Measurements from ENCODE around the gene FGFR1OP2. TPM values are rescaled to one million over a fixed set of nuclear protein-coding genes. Genes with fewer than 3 reads are reported as not detected.

Gene FGFR1OP2
- total and polyA plus RNA-seq, 7 donors: 19.2 to 117 (median 65.2) TPM

GRCh38 chr12:26994109-26994508 is 55.8 kb downstream of the FGFR1OP2 start:
- peaks cover 11 to 61% (median 14%) of the 10 kb centered on the region in 4 donors for H3K36me3 ChIP-seq

GRCh38 chr12:26995706-26996105 is 57.4 kb downstream of the FGFR1OP2 start:
- Histone ChIP-seq H3K9me3 (no peaks in the 10 kb centered on the region), H3K27ac (no peak overlapping the region), H3K36me3 (peaks cover 11 to 45% (median 14%) of the 10 kb centered on the region in 4 donors), H3K4me3 (no peak overlapping the region), H3K27me3 (no peaks in the 10 kb centered on the region), H3K4me1 (no peaks in the 10 kb centered on the region)
- no peak for TF ChIP-seq CTCF (IDR thresholded peaks at IDR 0.05)
- TF ChIP-seq POLR2AphosphoS5 (IDR thresholded peaks at IDR 0.05): no peak
- TF ChIP-seq POLR2A (IDR thresholded peaks at IDR 0.05): no peak
- TF ChIP-seq EP300 (IDR thresholded peaks at IDR 0.05): no peak
- WGBS, 2 donors: 89 to 94% methylated on average over 2 of the region's 2 CpGs
- intact Hi-C loops (cut with DNase I): no loop called here
- no peak for DNase-seq

More at GRCh38 chr12:26994109-26994508, 55.8 kb downstream of the FGFR1OP2 start:
- 91 to 95% methylated on average over 1 of the region's 1 CpG for WGBS, 2 donors
- intact Hi-C loops (cut with DNase I): no loop called here
- H3K9me3 ChIP-seq: no peaks in the 10 kb centered on the region
- no peaks in the 10 kb centered on the region for H3K4me1 ChIP-seq
- no peak overlapping the region for H3K27ac ChIP-seq
- no peaks in the 10 kb centered on the region for H3K27me3 ChIP-seq
- TF ChIP-seq EP300 (IDR thresholded peaks at IDR 0.05) (no peak), CTCF (IDR thresholded peaks at IDR 0.05) (no peak), POLR2AphosphoS5 (IDR thresholded peaks at IDR 0.05) (no peak), POLR2A (IDR thresholded peaks at IDR 0.05) (no peak)
- no peak for DNase-seq
- H3K4me3 ChIP-seq: no peak overlapping the region

GRCh38 chr12:26997003-26997402 is 58.7 kb downstream of the FGFR1OP2 start:
- WGBS, 2 donors: 78 to 93% methylated on average over 2 of the region's 2 CpGs
- no peaks in the 10 kb centered on the region for H3K9me3 ChIP-seq
- H3K27ac ChIP-seq: no peak overlapping the region
- H3K27me3 ChIP-seq: no peaks in the 10 kb centered on the region
- DNase-seq: no peak
- H3K4me1 ChIP-seq: peaks cover 0 to 6% (median 0%) of the 10 kb centered on the region in 4 donors
- H3K4me3 ChIP-seq: no peak overlapping the region
- TF ChIP-seq POLR2A (IDR thresholded peaks at IDR 0.05) (no peak), EP300 (IDR thresholded peaks at IDR 0.05) (no peak), POLR2AphosphoS5 (IDR thresholded peaks at IDR 0.05) (no peak), CTCF (IDR thresholded peaks at IDR 0.05) (no peak)
- H3K36me3 ChIP-seq: peaks cover 11 to 45% (median 14%) of the 10 kb centered on the region in 4 donors
- intact Hi-C loops (cut with DNase I): no loop called here

- 26 to 87% methylated on average over 1 of the region's 1 CpG for WGBS, 2 donors
- Histone ChIP-seq H3K27me3 (no peaks in the 10 kb centered on the region), H3K9me3 (no peaks in the 10 kb centered on the region), H3K4me3 (no peak overlapping the region), H3K4me1 (peaks cover 0 to 6% (median 0%) of the 10 kb centered on the region in 4 donors), H3K36me3 (peaks cover 0 to 24% (median 2%) of the 10 kb centered on the region in 4 donors), H3K27ac (no peak overlapping the region)
- no peak for DNase-seq
- intact Hi-C loops (cut with DNase I): no loop called here
- TF ChIP-seq POLR2A (IDR thresholded peaks at IDR 0.05): no peak
- TF ChIP-seq EP300 (IDR thresholded peaks at IDR 0.05): no peak
- TF ChIP-seq CTCF (IDR thresholded peaks at IDR 0.05): no peak
- TF ChIP-seq POLR2AphosphoS5 (IDR thresholded peaks at IDR 0.05): no peak
Measured at GRCh38 chr12:27000961-27001360, 62.7 kb downstream of the FGFR1OP2 start.

- DNase-seq: no peak
- Histone ChIP-seq H3K4me3 (no peak overlapping the region), H3K27ac (no peak overlapping the region), H3K36me3 (peaks cover 0 to 17% (median 2%) of the 10 kb centered on the region in 4 donors), H3K4me1 (peaks cover 0 to 6% (median under 1%) of the 10 kb centered on the region in 4 donors), H3K27me3 (no peaks in the 10 kb centered on the region), H3K9me3 (no peaks in the 10 kb centered on the region)
- 80 to 93% methylated on average over 5 of the region's 5 CpGs for WGBS, 2 donors
- TF ChIP-seq EP300 (IDR thresholded peaks at IDR 0.05) (no peak), CTCF (IDR thresholded peaks at IDR 0.05) (no peak), POLR2A (IDR thresholded peaks at IDR 0.05) (no peak), POLR2AphosphoS5 (IDR thresholded peaks at IDR 0.05) (no peak)
- intact Hi-C loops (cut with DNase I): no loop called here
Measured at GRCh38 chr12:27001663-27002062, 63.4 kb downstream of the FGFR1OP2 start.
